Neural crest cell (in vitro differentiated cells): ENCODE results near the gene ANKRD60. TPM values are rescaled to one million over a fixed set of nuclear protein-coding genes. Genes with fewer than 3 reads are reported as not detected.

Experiments used
- DNase-seq: peaks from one replicate; pipeline ENCODE4 v3.0.0; 2021; ENCODE audit warnings: low read depth, mixed read lengths, low spot score
- H3K27ac Mint-ChIP-seq: one replicate; pipeline ENCODE4 v1.8.0; 2021; ENCODE audit warnings: mild to moderate bottlenecking, mixed read lengths; ENCODE audit not compliant: unreplicated experiment
- H3K27me3 Mint-ChIP-seq: 2 replicates; pipeline ENCODE4 v1.8.0; 2021; ENCODE audit warnings: low read depth, mild to moderate bottlenecking, mixed read lengths
- H3K36me3 Mint-ChIP-seq: 2 replicates; pipeline ENCODE4 v1.8.0; 2021; ENCODE audit warnings: low read depth, mild to moderate bottlenecking, mixed read lengths
- H3K4me1 Mint-ChIP-seq: 2 replicates; pipeline ENCODE4 v1.8.0; 2021; ENCODE audit warnings: mixed read lengths
- H3K4me3 Mint-ChIP-seq: one replicate; pipeline ENCODE4 v1.8.0; 2021; ENCODE audit warnings: mild to moderate bottlenecking, mixed read lengths
- H3K9me3 Mint-ChIP-seq: 2 replicates; pipeline ENCODE4 v1.8.0; 2021; ENCODE audit warnings: mixed read lengths
- total RNA-seq: library from RNA; stranded (reverse); gene quantifications from 2 replicates; pipeline ENCODE4 v1.2.1, GENCODE V29; 2021
- TF ChIP-seq, protein P1 (sequence below): fragments of 200-600 bp; sonication (generic); conservative IDR thresholded peaks from 2 replicates; pipeline ENCODE4 v1.5.0; 2021; ENCODE audit warnings: antibody characterized with exemption, mild to moderate bottlenecking

ANKRD60 gene
- total RNA-seq, 1 donor from 2014 or later = not detected

DNA sequence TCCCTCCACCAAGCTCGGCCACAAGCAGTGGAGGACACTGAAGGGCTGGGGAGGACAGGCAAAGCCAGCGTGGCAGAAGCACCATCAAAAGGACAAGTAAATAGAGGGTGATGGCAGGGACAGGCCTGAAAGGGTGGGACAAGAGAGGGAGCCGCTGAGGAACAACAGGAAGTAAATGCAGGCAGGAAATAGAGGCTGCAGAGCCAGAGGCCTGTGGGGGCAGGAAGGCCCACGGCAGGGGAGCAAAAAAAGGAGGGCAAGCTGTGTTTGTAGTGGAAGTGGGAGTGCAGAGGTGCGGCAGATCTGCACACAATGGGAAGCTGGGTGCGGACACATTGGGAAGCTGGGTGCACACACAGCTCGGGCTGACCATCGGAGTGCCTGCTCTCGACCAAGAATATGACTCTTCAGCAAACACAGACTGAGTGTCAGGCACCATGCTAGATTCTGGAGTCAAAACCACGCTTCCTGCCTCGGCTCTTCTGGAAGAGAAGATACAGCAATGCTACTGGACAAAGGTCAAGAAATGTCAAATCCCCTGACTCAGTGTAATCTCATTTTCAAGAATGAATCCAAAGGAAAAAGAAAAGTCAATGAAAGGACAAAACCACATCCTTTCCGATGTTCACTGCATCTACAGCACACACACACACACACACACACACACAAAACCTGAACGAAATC is 40.6 kb upstream of the ANKRD60 start:
- H3K9me3 Mint-ChIP-seq = peaks cover 4% of the 10 kb centered on the region
- TF ChIP-seq, protein P1, sequence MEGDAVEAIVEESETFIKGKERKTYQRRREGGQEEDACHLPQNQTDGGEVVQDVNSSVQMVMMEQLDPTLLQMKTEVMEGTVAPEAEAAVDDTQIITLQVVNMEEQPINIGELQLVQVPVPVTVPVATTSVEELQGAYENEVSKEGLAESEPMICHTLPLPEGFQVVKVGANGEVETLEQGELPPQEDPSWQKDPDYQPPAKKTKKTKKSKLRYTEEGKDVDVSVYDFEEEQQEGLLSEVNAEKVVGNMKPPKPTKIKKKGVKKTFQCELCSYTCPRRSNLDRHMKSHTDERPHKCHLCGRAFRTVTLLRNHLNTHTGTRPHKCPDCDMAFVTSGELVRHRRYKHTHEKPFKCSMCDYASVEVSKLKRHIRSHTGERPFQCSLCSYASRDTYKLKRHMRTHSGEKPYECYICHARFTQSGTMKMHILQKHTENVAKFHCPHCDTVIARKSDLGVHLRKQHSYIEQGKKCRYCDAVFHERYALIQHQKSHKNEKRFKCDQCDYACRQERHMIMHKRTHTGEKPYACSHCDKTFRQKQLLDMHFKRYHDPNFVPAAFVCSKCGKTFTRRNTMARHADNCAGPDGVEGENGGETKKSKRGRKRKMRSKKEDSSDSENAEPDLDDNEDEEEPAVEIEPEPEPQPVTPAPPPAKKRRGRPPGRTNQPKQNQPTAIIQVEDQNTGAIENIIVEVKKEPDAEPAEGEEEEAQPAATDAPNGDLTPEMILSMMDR = no peak
- H3K4me1 Mint-ChIP-seq = peaks cover 13% of the 10 kb centered on the region
- H3K4me3 Mint-ChIP-seq = no peak overlapping the region
- H3K36me3 Mint-ChIP-seq = peaks cover 12% of the 10 kb centered on the region
- DNase-seq = no peak
- no peaks in the 10 kb centered on the region for H3K27me3 Mint-ChIP-seq
- H3K27ac Mint-ChIP-seq = no peak overlapping the region

DNA sequence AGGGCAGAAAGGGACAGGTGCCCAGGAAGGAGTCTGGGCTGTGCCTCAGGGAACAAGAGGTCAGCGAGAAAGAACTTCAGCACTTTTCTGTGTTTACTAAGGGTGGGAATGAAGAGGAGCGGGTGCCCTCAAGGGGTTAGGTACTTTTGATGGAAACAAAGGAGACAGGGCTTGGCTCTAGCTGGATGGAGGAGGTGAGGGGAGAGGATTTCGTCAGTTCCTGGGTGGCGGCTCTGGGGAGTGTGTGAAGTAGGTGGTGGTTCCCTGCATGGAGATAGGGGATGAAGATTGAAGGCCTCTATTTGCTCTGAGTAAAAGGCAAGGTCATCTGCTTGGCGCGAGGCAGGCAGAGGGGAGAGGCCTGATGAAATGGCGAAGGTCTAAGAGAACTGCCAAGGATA is 40.0 kb upstream of the ANKRD60 start:
- Mint-ChIP-seq H3K4me3 (no peak overlapping the region), H3K27me3 (no peaks in the 10 kb centered on the region), H3K27ac (peak overlapping the region; percentile 65), H3K9me3 (no peaks in the 10 kb centered on the region), H3K4me1 (peaks cover 13% of the 10 kb centered on the region), H3K36me3 (peaks cover 8% of the 10 kb centered on the region)
- no peak for DNase-seq
- TF ChIP-seq, protein P1 = no peak

DNA sequence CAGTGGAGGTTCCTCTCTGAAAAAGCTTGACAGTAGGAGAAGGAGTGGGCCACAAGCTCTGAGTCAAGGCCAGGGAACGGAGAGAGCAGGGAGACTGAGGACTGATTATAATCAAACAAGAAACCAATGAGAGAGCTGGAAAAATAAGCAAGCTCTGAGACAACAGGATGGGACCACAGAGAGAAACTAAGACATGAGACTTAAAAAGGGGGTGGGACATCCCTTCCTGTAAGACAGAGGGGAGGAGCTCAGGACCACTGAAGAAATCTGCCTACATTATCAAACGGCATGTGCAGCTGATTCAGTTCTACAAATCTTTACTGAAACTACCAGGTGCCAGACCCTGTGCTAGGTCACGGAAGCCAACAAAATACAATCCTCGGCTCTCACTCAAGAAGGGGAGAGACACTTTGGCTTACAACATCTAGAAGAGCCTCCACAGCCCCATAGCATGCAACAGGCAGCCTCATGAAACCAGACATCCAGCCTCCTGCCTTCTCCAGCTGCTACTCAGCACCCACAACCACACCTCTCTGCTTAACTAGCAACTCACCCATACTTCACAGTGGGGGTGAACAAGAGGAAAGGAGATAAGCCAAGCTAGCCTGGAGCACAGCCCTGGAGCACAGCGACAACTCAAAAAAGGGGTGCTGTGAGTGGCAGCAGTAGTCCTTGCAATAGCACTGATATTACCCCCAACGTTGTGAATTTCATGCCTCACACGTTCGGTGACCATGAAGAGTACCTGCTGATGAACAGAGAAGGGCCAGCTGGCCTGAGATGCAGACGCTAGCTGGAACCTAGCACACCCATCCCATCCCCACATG is 39.1 kb upstream of the ANKRD60 start:
- Mint-ChIP-seq H3K36me3 (peaks cover 7% of the 10 kb centered on the region), H3K9me3 (no peaks in the 10 kb centered on the region), H3K27me3 (no peaks in the 10 kb centered on the region), H3K4me3 (no peak overlapping the region), H3K4me1 (peaks cover 13% of the 10 kb centered on the region), H3K27ac (no peak overlapping the region)
- no peak for DNase-seq
- TF ChIP-seq, protein P1 = no peak

DNA sequence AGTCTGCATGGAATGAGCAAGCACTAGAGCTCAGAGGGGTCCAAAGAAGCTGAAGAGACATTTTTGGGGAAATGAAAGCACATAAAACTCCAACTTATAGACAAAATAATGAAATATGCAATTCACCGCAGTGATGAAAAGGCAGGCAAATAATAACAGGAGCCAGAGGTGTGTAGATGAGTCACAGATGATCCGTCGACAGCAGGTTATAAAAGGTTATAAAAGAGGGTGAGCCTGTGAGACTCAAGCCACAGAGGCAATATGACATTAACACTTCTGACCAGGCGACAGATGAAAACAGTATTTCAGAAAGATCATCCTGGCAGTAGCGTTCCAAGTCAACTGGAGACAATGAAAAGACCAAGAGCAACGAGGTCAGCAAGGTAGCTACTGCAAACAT is 35.8 kb upstream of the ANKRD60 start:
- Mint-ChIP-seq H3K4me1 (peaks cover 12% of the 10 kb centered on the region), H3K36me3 (peaks cover 4% of the 10 kb centered on the region), H3K27ac (no peak overlapping the region), H3K9me3 (no peaks in the 10 kb centered on the region), H3K27me3 (no peaks in the 10 kb centered on the region), H3K4me3 (no peak overlapping the region)
- TF ChIP-seq, protein P1 = no peak
- DNase-seq = no peak

DNA sequence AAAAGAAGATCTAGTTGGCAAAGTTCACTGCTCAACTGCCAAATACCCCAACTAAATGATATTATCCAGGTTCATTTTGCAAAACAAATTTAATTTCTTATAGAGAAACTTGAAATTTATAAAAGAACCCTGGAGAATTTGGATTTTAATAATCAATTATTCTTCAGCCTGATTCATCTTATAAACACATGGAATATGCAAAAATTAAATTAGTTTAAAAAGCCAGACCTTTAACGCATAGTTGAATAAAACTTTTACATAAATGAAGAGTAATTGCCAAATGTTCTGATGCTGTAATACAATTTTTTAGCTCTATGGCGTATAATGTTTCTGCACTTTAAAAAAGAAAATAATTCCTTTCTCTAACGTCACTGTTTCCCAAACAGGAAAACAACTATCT is 33.2 kb upstream of the ANKRD60 start:
- H3K27ac Mint-ChIP-seq = no peak overlapping the region
- no peaks in the 10 kb centered on the region for H3K27me3 Mint-ChIP-seq
- no peaks in the 10 kb centered on the region for H3K9me3 Mint-ChIP-seq
- DNase-seq = no peak
- H3K36me3 Mint-ChIP-seq = peaks cover 3% of the 10 kb centered on the region
- no peak overlapping the region for H3K4me3 Mint-ChIP-seq
- no peaks in the 10 kb centered on the region for H3K4me1 Mint-ChIP-seq
- TF ChIP-seq, protein P1 = no peak
